SK-N-SH treated with all-trans-retinoic acid at 6 μM for 48 hours (cell line): Measurements from ENCODE around the gene EDARADD.

ENCODE experiments used
- ATAC-seq: fragments of 200-7000 bp; cut with Tn5 transposase; 3 replicates; pipeline ENCODE4 v1.9.1; 2020; ENCODE audit warnings: mild to moderate bottlenecking, moderate library complexity
- ARNTL ChIP-seq: fragments of 450-650 bp; formaldehyde crosslinking; IDR thresholded peaks from 2 replicates; pipeline ENCODE4 v1.5.0; 2020; ENCODE audit warnings: low read depth, mild to moderate bottlenecking, moderate library complexity, borderline replicate concordance
- BACH2 ChIP-seq: fragments of 250-450 bp; sonication (Bioruptor Pico); IDR thresholded peaks from 2 replicates; pipeline ENCODE4 v1.9.0; 2021; ENCODE audit warnings: mild to moderate bottlenecking, borderline replicate concordance
- CSDC2 ChIP-seq: fragments of 250-450 bp; sonication (Bioruptor Pico); IDR thresholded peaks from 2 replicates; pipeline ENCODE4 v1.5.0; 2020; ENCODE audit warnings: mild to moderate bottlenecking, moderate library complexity
- ESRRG ChIP-seq: fragments of 250-450 bp; sonication (Bioruptor Pico); IDR thresholded peaks from 2 replicates; pipeline ENCODE4 v1.6.1; 2021; ENCODE audit warnings: mild to moderate bottlenecking
- GLIS3 ChIP-seq: fragments of 250-450 bp; sonication (Bioruptor Pico); IDR thresholded peaks from 2 replicates; pipeline ENCODE4 v1.5.0; 2020; ENCODE audit warnings: mild to moderate bottlenecking, moderate library complexity
- ISL1 ChIP-seq: fragments of 250-450 bp; sonication (Bioruptor Pico); IDR thresholded peaks from 2 replicates; pipeline ENCODE4 v2.1.2; 2022; ENCODE audit warnings: mild to moderate bottlenecking, moderate library complexity
- OSR1 ChIP-seq: fragments of 250-450 bp; sonication (Bioruptor Pico); IDR thresholded peaks from 2 replicates; pipeline ENCODE4 v1.8.0; 2022; ENCODE audit warnings: moderate library complexity, mild to moderate bottlenecking, inconsistent platforms
- PPARA ChIP-seq: fragments of 250-450 bp; sonication (Bioruptor Pico); IDR thresholded peaks from 2 replicates; pipeline ENCODE4 v1.5.0; 2020; ENCODE audit warnings: mild to moderate bottlenecking, borderline replicate concordance
- RARB ChIP-seq: fragments of 250-450 bp; sonication (Bioruptor Pico); IDR thresholded peaks from 2 replicates; pipeline ENCODE4 v1.8.0; 2021; ENCODE audit warnings: mild to moderate bottlenecking, moderate library complexity
- SNAI2 ChIP-seq: fragments of 250-450 bp; sonication (Bioruptor Pico); IDR thresholded peaks from 2 replicates; pipeline ENCODE4 v1.5.0; 2020; ENCODE audit warnings: mild to moderate bottlenecking, moderate library complexity
- TOX ChIP-seq: fragments of 250-450 bp; sonication (Bioruptor Pico); IDR thresholded peaks from 2 replicates; pipeline ENCODE4 v1.8.0; 2021; ENCODE audit warnings: mild to moderate bottlenecking, moderate library complexity, borderline replicate concordance
- ZC3H10 ChIP-seq: fragments of 250-450 bp; sonication (Bioruptor Pico); IDR thresholded peaks from 2 replicates; pipeline ENCODE4 v1.5.1; 2021; ENCODE audit warnings: mild to moderate bottlenecking, moderate library complexity
- ZFP3 ChIP-seq: fragments of 250-450 bp; sonication (Bioruptor Pico); IDR thresholded peaks from 2 replicates; pipeline ENCODE4 v1.5.0; 2020; ENCODE audit warnings: mild to moderate bottlenecking, moderate library complexity
- ZFP30 ChIP-seq: fragments of 450-650 bp; formaldehyde crosslinking; IDR thresholded peaks from 2 replicates; pipeline ENCODE4 v1.5.0; 2022; ENCODE audit warnings: mild to moderate bottlenecking, moderate library complexity
- ZNF565 ChIP-seq: fragments of 450-650 bp; formaldehyde crosslinking; conservative IDR thresholded peaks from 2 replicates; pipeline ENCODE4 v1.5.0; 2020; ENCODE audit warnings: low read depth, mild to moderate bottlenecking, moderate library complexity
- ZNF70 ChIP-seq: fragments of 450-650 bp; formaldehyde crosslinking; IDR thresholded peaks from 2 replicates; pipeline ENCODE4 v1.5.0; 2020; ENCODE audit warnings: mild to moderate bottlenecking, moderate library complexity
- ZNF8 ChIP-seq: fragments of 450-650 bp; formaldehyde crosslinking; IDR thresholded peaks from 2 replicates; pipeline ENCODE4 v1.5.0; 2020; ENCODE audit warnings: mild to moderate bottlenecking, moderate library complexity
- TF ChIP-seq, protein P1 (sequence below): fragments of 250-450 bp; sonication (Bioruptor Pico); IDR thresholded peaks from 2 replicates; pipeline ENCODE4 v1.5.1; 2021; ENCODE audit warnings: mild to moderate bottlenecking, moderate library complexity
- TF ChIP-seq, protein P2 (sequence below): fragments of 250-450 bp; sonication (Bioruptor Pico); IDR thresholded peaks from 2 replicates; pipeline ENCODE4 v1.5.1; 2020; ENCODE audit warnings: low read depth, mild to moderate bottlenecking, moderate library complexity
- TF ChIP-seq, protein P3 (sequence below): fragments of 250-450 bp; sonication (Bioruptor Pico); IDR thresholded peaks from 2 replicates; pipeline ENCODE4 v1.8.0; 2020; ENCODE audit warnings: mild to moderate bottlenecking, moderate library complexity, borderline replicate concordance
- TF ChIP-seq, protein P4 (sequence below): fragments of 250-450 bp; sonication (Bioruptor Pico); IDR thresholded peaks from 2 replicates; pipeline ENCODE4 v1.5.0; 2020; ENCODE audit warnings: mild to moderate bottlenecking, moderate library complexity

EDARADD gene

DNA sequence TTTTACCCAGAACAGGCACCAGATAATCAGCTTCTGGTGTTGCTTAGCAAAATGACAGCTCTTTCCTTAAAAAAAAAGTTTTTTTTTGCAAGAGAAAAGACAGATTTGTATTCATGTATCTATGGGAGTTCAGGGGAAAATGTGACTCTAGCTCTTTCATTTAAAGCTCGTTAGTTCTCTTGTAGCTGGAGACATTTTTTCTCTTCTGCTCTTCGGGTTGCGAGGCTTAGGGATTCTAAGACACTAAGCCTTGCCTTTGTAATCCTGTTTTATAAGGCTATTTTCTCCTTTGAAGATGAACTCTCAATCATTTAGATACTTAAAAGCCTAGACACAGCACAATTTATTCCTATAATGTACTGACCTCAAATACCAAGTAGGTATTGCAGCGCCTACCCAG lies 40.3 kb upstream of the EDARADD start:
- no peak for ATAC-seq
- TF ChIP-seq ARNTL (CRISPR knock-in tag), result no peak
- TF ChIP-seq PPARA (CRISPR knock-in tag), result no peak
- TF ChIP-seq, protein P1, sequence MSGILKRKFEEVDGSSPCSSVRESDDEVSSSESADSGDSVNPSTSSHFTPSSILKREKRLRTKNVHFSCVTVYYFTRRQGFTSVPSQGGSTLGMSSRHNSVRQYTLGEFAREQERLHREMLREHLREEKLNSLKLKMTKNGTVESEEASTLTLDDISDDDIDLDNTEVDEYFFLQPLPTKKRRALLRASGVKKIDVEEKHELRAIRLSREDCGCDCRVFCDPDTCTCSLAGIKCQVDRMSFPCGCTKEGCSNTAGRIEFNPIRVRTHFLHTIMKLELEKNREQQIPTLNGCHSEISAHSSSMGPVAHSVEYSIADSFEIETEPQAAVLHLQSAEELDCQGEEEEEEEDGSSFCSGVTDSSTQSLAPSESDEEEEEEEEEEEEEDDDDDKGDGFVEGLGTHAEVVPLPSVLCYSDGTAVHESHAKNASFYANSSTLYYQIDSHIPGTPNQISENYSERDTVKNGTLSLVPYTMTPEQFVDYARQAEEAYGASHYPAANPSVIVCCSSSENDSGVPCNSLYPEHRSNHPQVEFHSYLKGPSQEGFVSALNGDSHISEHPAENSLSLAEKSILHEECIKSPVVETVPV, result no peak
- no peak for TF ChIP-seq ISL1 (CRISPR knock-in tag)
- TF ChIP-seq TOX, result no peak
- TF ChIP-seq ZFP30, result no peak
- no peak for TF ChIP-seq SNAI2 (CRISPR knock-in tag)
- no peak for TF ChIP-seq ESRRG (CRISPR knock-in tag)
- TF ChIP-seq BACH2, result no peak
- no peak for TF ChIP-seq OSR1
- TF ChIP-seq, all 23 proteins: peak for 0

- no peak for TF ChIP-seq TOX
- no peak for TF ChIP-seq CSDC2
- TF ChIP-seq ZNF70 (CRISPR knock-in tag), result no peak
- no peak for TF ChIP-seq RARB (CRISPR knock-in tag)
- no peak; the same call in 1 of the 2 replicates for TF ChIP-seq ISL1 (CRISPR knock-in tag)
- TF ChIP-seq, protein P2, sequence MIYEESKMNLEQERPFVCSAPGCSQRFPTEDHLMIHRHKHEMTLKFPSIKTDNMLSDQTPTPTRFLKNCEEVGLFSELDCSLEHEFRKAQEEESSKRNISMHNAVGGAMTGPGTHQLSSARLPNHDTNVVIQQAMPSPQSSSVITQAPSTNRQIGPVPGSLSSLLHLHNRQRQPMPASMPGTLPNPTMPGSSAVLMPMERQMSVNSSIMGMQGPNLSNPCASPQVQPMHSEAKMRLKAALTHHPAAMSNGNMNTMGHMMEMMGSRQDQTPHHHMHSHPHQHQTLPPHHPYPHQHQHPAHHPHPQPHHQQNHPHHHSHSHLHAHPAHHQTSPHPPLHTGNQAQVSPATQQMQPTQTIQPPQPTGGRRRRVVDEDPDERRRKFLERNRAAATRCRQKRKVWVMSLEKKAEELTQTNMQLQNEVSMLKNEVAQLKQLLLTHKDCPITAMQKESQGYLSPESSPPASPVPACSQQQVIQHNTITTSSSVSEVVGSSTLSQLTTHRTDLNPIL (CRISPR knock-in tag), result no peak
Observed at GRCh38 chr1:236354330-236355147, 39.5 kb upstream of the EDARADD start.

DNA sequence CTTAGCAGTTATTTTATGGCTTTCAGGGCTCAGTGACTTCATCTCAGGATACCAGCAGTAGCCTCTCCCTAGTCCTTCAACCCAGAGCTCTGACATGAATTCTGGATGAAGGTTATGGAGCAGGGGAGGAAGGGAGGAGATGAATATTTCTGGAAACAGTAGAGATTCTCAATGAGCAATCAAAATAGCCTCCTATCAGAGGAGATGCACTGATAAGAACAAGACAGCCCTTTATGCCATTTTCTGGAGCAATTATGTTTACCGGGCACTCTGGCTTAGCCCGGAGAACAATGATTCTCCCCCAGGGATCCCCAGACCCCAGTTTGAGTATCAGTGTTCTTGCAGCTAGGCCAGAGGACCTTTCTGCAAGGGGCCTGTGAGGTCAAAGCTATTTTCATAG lies 37.9 kb upstream of the EDARADD start:
- TF ChIP-seq GLIS3 (no peak), ZC3H10 (CRISPR knock-in tag) (no peak), OSR1 (no peak)
- ATAC-seq, result no peak

More at GRCh38 chr1:236354330-236355147, 39.5 kb upstream of the EDARADD start:
- no peak for ATAC-seq

DNA sequence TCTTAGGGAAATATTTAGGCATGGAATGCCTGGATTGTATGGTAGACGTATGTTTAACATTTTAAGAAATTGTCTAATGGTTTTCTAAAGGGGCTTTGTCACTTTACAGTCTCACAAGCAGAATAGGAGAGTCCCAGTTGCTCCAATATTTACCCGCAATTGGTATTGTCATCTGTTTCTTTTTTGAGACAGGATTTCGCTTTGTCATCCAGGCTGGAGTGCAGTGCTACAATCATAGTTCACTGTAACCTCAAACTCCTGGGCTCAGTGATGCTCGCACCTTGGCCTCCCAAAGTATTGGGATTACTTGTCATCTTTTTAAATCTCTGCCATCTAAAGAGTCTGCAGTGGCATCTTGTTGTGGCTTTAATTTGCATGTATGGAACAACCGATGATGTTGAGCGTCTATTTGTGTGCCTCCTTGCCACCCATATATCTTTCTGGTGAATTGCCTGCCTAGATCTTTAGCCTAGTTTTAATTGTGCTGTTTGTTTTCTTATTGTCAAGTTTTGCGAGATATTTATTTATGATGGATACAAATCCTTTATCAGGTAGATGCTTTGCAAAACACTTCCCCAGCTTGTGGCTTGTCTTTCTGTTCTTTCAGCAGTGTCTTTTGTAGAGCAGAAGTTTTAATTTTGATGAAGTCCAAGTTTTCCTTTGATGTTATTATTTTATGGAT lies 32.0 kb upstream of the EDARADD start:
- TF ChIP-seq ZNF70 (CRISPR knock-in tag) (no peak), ZNF565 (CRISPR knock-in tag) (no peak), ZNF8 (CRISPR knock-in tag) (no peak), RARB (CRISPR knock-in tag) (no peak), ZFP3 (CRISPR knock-in tag) (no peak), SNAI2 (CRISPR knock-in tag) (no peak), TOX (no peak), BACH2 (no peak)
- TF ChIP-seq, protein P1, result no peak
- TF ChIP-seq, protein P3, sequence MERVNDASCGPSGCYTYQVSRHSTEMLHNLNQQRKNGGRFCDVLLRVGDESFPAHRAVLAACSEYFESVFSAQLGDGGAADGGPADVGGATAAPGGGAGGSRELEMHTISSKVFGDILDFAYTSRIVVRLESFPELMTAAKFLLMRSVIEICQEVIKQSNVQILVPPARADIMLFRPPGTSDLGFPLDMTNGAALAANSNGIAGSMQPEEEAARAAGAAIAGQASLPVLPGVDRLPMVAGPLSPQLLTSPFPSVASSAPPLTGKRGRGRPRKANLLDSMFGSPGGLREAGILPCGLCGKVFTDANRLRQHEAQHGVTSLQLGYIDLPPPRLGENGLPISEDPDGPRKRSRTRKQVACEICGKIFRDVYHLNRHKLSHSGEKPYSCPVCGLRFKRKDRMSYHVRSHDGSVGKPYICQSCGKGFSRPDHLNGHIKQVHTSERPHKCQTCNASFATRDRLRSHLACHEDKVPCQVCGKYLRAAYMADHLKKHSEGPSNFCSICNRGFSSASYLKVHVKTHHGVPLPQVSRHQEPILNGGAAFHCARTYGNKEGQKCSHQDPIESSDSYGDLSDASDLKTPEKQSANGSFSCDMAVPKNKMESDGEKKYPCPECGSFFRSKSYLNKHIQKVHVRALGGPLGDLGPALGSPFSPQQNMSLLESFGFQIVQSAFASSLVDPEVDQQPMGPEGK (CRISPR knock-in tag), result no peak
- TF ChIP-seq, protein P4, sequence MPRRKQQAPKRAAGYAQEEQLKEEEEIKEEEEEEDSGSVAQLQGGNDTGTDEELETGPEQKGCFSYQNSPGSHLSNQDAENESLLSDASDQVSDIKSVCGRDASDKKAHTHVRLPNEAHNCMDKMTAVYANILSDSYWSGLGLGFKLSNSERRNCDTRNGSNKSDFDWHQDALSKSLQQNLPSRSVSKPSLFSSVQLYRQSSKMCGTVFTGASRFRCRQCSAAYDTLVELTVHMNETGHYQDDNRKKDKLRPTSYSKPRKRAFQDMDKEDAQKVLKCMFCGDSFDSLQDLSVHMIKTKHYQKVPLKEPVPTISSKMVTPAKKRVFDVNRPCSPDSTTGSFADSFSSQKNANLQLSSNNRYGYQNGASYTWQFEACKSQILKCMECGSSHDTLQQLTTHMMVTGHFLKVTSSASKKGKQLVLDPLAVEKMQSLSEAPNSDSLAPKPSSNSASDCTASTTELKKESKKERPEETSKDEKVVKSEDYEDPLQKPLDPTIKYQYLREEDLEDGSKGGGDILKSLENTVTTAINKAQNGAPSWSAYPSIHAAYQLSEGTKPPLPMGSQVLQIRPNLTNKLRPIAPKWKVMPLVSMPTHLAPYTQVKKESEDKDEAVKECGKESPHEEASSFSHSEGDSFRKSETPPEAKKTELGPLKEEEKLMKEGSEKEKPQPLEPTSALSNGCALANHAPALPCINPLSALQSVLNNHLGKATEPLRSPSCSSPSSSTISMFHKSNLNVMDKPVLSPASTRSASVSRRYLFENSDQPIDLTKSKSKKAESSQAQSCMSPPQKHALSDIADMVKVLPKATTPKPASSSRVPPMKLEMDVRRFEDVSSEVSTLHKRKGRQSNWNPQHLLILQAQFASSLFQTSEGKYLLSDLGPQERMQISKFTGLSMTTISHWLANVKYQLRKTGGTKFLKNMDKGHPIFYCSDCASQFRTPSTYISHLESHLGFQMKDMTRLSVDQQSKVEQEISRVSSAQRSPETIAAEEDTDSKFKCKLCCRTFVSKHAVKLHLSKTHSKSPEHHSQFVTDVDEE (CRISPR knock-in tag), result no peak
- no peak for ATAC-seq
